Measurements from ENCODE around the gene MED13L.

The MED13L gene

DNA sequence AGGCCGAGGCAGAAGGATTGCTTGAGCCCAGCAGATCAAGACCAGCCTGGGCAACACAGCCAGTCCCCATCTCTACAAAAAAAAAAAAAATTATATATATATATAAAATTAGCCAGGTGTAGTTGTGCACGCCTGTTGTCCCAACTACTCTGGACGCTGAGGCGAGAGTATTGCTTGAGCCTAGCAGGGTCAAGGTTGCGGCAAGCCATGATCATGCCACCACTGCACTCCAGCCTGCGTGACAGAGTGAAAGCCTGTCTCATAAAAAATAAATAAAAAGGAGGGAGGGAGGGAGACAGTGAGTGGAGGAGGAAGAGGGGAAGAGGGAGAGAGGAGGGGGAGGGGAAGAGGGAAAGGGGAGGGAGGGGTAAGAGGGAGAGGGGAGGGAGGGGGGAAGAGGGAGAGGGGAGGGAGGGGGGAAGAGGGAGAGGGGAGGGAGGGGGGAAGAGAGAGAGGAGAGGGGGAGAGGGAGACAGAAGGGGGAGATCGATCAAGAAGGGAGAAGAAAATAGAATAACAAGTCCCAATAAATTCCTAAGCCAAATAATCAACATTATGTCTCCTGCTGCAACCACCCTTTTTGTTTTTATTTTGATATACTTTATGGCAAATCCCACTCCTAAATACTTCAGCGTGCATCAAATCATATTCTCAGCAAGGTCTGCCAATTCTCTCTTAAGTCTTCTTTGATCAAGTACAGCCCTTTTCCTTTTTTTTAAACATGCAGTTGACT is 163.9 kb downstream of the MED13L start:
- H3K4me3 ChIP-seq (replicated peaks; ENCODE audit: low read depth, low read length) = no peak overlapping the region
- no peak for TF ChIP-seq CTCF (IDR thresholded peaks at IDR 0.05; ENCODE audit: low read length, missing control alignments)
- no peak for DNase-seq (ENCODE audit: low read depth)

DNA sequence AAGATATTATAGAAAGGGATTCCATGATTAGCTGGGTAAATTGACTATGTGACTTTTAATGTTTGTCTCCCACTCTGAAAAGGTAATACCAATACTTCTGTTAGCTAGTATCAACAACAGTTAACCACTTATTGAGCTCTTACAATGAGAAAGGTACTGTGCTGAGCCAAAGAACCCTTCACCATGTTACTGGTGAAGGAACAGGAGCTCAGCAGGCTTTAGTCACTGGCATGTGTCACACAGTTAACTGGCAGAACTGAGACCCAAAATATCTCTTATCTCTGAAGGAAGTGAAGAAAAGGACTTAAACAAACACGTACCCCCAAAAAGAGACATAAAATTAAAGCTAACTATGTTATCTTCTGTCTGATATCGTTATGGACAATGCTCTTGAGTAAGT is 170.6 kb downstream of the MED13L start:
- no peak for DNase-seq (ENCODE audit: low read depth)
- no peak overlapping the region for H3K4me3 ChIP-seq (replicated peaks; ENCODE audit: low read depth, low read length)
- TF ChIP-seq CTCF (IDR thresholded peaks at IDR 0.05; ENCODE audit: low read length, missing control alignments) = no peak

DNA sequence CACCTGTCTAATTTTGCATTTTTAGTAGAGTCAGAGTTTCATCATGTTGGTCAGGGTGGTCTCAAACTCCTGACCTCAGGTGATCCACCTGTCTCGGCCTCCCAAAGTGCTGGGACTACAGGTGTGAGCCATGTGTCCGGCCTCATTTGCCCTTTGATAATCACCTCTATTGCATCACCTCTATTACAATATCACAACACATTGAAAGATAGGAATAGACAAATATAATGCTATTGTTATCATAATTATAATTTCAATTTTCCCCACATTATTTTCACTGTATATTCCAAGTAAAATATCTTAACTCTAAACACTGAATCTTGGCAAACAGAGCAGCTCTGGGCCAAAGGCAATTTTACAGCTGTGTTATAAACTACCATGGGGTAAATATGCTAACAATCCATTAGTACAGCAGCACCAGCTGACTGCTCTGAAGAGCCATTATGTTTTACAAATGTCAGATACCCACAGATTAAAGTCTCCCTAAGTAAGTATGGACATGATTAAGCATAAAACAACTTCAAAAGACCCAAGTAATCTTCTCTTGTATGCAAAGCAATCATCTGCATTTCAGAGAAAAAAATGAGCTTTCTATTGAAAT is 173.2 kb downstream of the MED13L start:
- H3K4me3 ChIP-seq (replicated peaks; ENCODE audit: low read depth, low read length) = no peak overlapping the region
- TF ChIP-seq CTCF (IDR thresholded peaks at IDR 0.05; ENCODE audit: low read length, missing control alignments) = no peak
- DNase-seq (ENCODE audit: low read depth) = no peak

GRCh38 chr12:116101991-116102390 is 175.5 kb downstream of the MED13L start:
- no peak for DNase-seq (ENCODE audit: low read depth)
- no peak overlapping the region for H3K4me3 ChIP-seq (replicated peaks; ENCODE audit: low read depth, low read length)
- TF ChIP-seq CTCF (IDR thresholded peaks at IDR 0.05; ENCODE audit: low read length, missing control alignments) = no peak

GRCh38 chr12:116099652-116100432 is 177.7 kb downstream of the MED13L start:
- TF ChIP-seq CTCF (IDR thresholded peaks at IDR 0.05; ENCODE audit: low read length, missing control alignments) = no peak
- DNase-seq (ENCODE audit: low read depth) = no peak

GRCh38 chr12:116096874-116097273 is 180.6 kb downstream of the MED13L start:
- TF ChIP-seq CTCF (IDR thresholded peaks at IDR 0.05; ENCODE audit: low read length, missing control alignments) = no peak
- H3K4me3 ChIP-seq (replicated peaks; ENCODE audit: low read depth, low read length) = no peak overlapping the region
- no peak for DNase-seq (ENCODE audit: low read depth)

More at GRCh38 chr12:116099652-116100432, 177.7 kb downstream of the MED13L start:
- no peak overlapping the region for H3K4me3 ChIP-seq (replicated peaks; ENCODE audit: low read depth, low read length)
